HCT116 (cell line): Measurements from ENCODE around the gene LDLRAD4. TPM values are rescaled to one million over a fixed set of nuclear protein-coding genes. Genes with fewer than 3 reads are reported as not detected.

ENCODE experiments used
- ATAC-seq: fragments of 200-7000 bp; cut with Tn5 transposase; 2 replicates; pipeline ENCODE4 v1.9.1; 2020; ENCODE audit warnings: mild to moderate bottlenecking, moderate library complexity
- BruUV-seq: library from RNA; stranded (reverse); fragments of 400-500 nt; replicated peaks from 2 replicates; lab custom pipeline; 2021; lab: Mats Ljungman, UMichigan
- CTCF ChIA-PET: fragments of 300-600 bp; sonication (Branson Sonifier 250); formaldehyde crosslinking; loops from one replicate; lab custom pipeline; 2021; ENCODE audit warnings: antibody characterized with exemption; lab: Charles Lee
- POLR2A ChIA-PET: fragments of 300-600, 350-600 bp; sonication (Branson Sonifier 250); formaldehyde crosslinking; loops from one replicate; lab custom pipeline; 2021; ENCODE audit warnings: antibody characterized with exemption; lab: Charles Lee
- RAD21 ChIA-PET, 2 experiments: fragments of 300-600 bp; sonication (Branson Sonifier 250); formaldehyde crosslinking; loops; one replicate each; lab custom pipeline; 2023; ENCODE audit warnings: low total read pairs in 2 of 2; ENCODE audit not compliant: uncharacterized antibody in 2 of 2, unreplicated experiment in 2 of 2, low non-redundant PET in 1 of 2; lab: Charles Lee
- DNase-seq: peaks from one replicate; pipeline ENCODE4 v3.0.0-alpha.2; 2010; ENCODE audit warnings: low read depth, low spot score
- H2AFZ ChIP-seq: fragments of 200-600 bp; shearing (Covaris generic), sonication (generic); 2 replicates; pipeline ENCODE4 v1.6.1; 2017; ENCODE audit warnings: low read depth, mixed run types, mixed read lengths, antibody characterized with exemption, low read length; ENCODE audit not compliant: poor library complexity, severe bottlenecking
- H3K27ac ChIP-seq: 2 replicates; pipeline ENCODE4 v1.5.1; 2012; ENCODE audit warnings: low read depth, low read length
- H3K27me3 ChIP-seq: fragments of 200-600 bp; sonication (generic); 2 replicates; pipeline ENCODE4 v1.6.1; 2016; ENCODE audit warnings: mixed run types, low read length, mixed read lengths; ENCODE audit not compliant: insufficient read depth
- H3K36me3 ChIP-seq, 2 experiments: fragments of 200-500 bp in 1 of 2; fragments of 200-600 bp in 1 of 2; sonication (Bioruptor generic) in 1 of 2; sonication (generic) in 1 of 2; 2 replicates each; pipeline versions ENCODE4 v1.5.1 to v1.6.1; 2014 to 2016; ENCODE audit warnings: low read length in 2 of 2, inconsistent platforms in 1 of 2, mixed read lengths in 1 of 2, mixed run types in 1 of 2; ENCODE audit not compliant: insufficient read depth in 2 of 2, control insufficient read depth in 1 of 2
- H3K4me1 ChIP-seq, 2 experiments: fragments of 200-600 bp in 1 of 2; sonication (generic) in 1 of 2; 2 replicates each; pipeline versions ENCODE4 v1.5.1 to v1.6.1; 2012 to 2017; ENCODE audit warnings: low read length in 2 of 2, inconsistent platforms in 1 of 2, mild to moderate bottlenecking in 1 of 2, mixed read lengths in 1 of 2, mixed run types in 1 of 2, moderate library complexity in 1 of 2; ENCODE audit not compliant: insufficient read depth in 2 of 2, control insufficient read depth in 1 of 2
- H3K4me2 ChIP-seq: fragments of 200-600 bp; sonication (generic); 2 replicates; pipeline ENCODE4 v1.6.1; 2017; ENCODE audit warnings: mixed run types, low read length, mixed read lengths
- H3K4me3 ChIP-seq, 2 experiments: fragments of 200-600 bp in 1 of 2; sonication (generic) in 1 of 2; replicated peaks in 1 of 2; 2 replicates each; pipeline ENCODE4 v1.5.1; 2011 to 2016; ENCODE audit warnings: low read length in 2 of 2, control low read depth in 1 of 2, low read depth in 1 of 2, mild to moderate bottlenecking in 1 of 2, mixed read lengths in 1 of 2, mixed run types in 1 of 2
- H3K79me2 ChIP-seq: fragments of 200-600 bp; sonication (generic); 2 replicates; pipeline ENCODE4 v1.6.1; 2017; ENCODE audit warnings: mild to moderate bottlenecking, mixed run types, low read length, moderate library complexity, mixed read lengths; ENCODE audit not compliant: insufficient read depth
- H3K9ac ChIP-seq: fragments of 200-600 bp; sonication (generic); 2 replicates; pipeline ENCODE4 v1.6.1; 2016; ENCODE audit warnings: low read length, mixed read lengths
- H3K9me2 ChIP-seq: fragments of 200-600 bp; sonication (generic), shearing (Covaris generic); 2 replicates; pipeline ENCODE4 v1.6.1; 2017; ENCODE audit warnings: mixed run types, mild to moderate bottlenecking, moderate library complexity; ENCODE audit not compliant: insufficient read depth
- H3K9me3 ChIP-seq, 2 experiments: fragments of 200-500 bp in 1 of 2; fragments of 200-600 bp in 1 of 2; sonication (Bioruptor generic) in 1 of 2; sonication (generic) in 1 of 2; 2 replicates each; pipeline ENCODE4 v1.6.1; 2014 to 2017; ENCODE audit warnings: low read length in 2 of 2, mixed read lengths in 2 of 2, inconsistent platforms in 1 of 2, low read depth in 1 of 2, mild to moderate bottlenecking in 1 of 2, mixed run types in 1 of 2, moderate library complexity in 1 of 2; ENCODE audit not compliant: control insufficient read depth in 1 of 2, insufficient read depth in 1 of 2
- H4K20me1 ChIP-seq: fragments of 200-600 bp; sonication (generic), shearing (Covaris generic); 2 replicates; pipeline ENCODE4 v1.6.1; 2017; ENCODE audit warnings: mixed run types, mild to moderate bottlenecking, moderate library complexity; ENCODE audit not compliant: insufficient read depth
- CEBPB ChIP-seq: IDR thresholded peaks from 2 replicates; pipeline ENCODE4 v1.6.1; 2012; ENCODE audit warnings: low read depth
- CTCF ChIP-seq, 3 experiments: fragments of 200-600 bp in 1 of 3; sonication (generic) in 1 of 3; IDR thresholded peaks in 2 of 3; conservative IDR thresholded peaks in 1 of 3; 2 replicates each; pipeline ENCODE4 v1.5.1; 2012 to 2017; ENCODE audit warnings: low read depth in 2 of 3, low read length in 2 of 3, antibody characterized with exemption in 1 of 3, borderline replicate concordance in 1 of 3, control low read depth in 1 of 3, mild to moderate bottlenecking in 1 of 3, mixed read lengths in 1 of 3, mixed run types in 1 of 3, moderate library complexity in 1 of 3; ENCODE audit not compliant: insufficient read depth in 1 of 3
- ELF1 ChIP-seq: IDR thresholded peaks from 2 replicates; pipeline ENCODE4 v1.6.1; 2012; ENCODE audit warnings: low read depth, borderline replicate concordance
- FOSL1 ChIP-seq: IDR thresholded peaks from 2 replicates; pipeline ENCODE4 v1.6.1; 2012; ENCODE audit warnings: low read depth
- POLR2A ChIP-seq: IDR thresholded peaks from 2 replicates; pipeline ENCODE4 v1.7.0; 2011; ENCODE audit warnings: borderline replicate concordance; ENCODE audit not compliant: insufficient read depth, insufficient read length; ENCODE audit errors: extremely low read depth
- POLR2AphosphoS5 ChIP-seq: IDR thresholded peaks from 2 replicates; pipeline ENCODE4 v1.6.1; 2011; ENCODE audit warnings: mild to moderate bottlenecking, low read depth, low read length, moderate library complexity
- REST ChIP-seq: IDR thresholded peaks from 2 replicates; pipeline ENCODE4 v1.6.1; 2012; ENCODE audit warnings: low read depth
- SP1 ChIP-seq: IDR thresholded peaks from 2 replicates; pipeline ENCODE4 v1.6.1; 2012; ENCODE audit warnings: low read depth
- SRF ChIP-seq: IDR thresholded peaks from 2 replicates; pipeline ENCODE4 v1.6.1; 2012; ENCODE audit warnings: low read depth
- ZBTB33 ChIP-seq: IDR thresholded peaks from 2 replicates; pipeline ENCODE4 v1.6.1; 2011; ENCODE audit warnings: mild to moderate bottlenecking, low read length, moderate library complexity; ENCODE audit not compliant: insufficient replicate concordance; ENCODE audit errors: extremely low read depth
- ZNF274 ChIP-seq: fragments of 200-500 bp; sonication (Bioruptor generic); IDR thresholded peaks from 2 replicates; pipeline ENCODE4 v1.6.1; 2014; ENCODE audit warnings: mild to moderate bottlenecking, low read depth, low read length, inconsistent platforms
- intact Hi-C: fragments of 100-400 bp; cut with micrococcal nuclease; formaldehyde crosslinking; loops from 2 replicates; pipeline ENCODE4 v1.10.0; 2022
- total RNA-seq: library from RNA; stranded (reverse); gene quantifications from one replicate; pipeline ENCODE4 v1.2.1, GENCODE V29; 2021; ENCODE audit not compliant: unreplicated experiment

The LDLRAD4 gene
- total RNA-seq, 1 experiment from 2014 or later: 1.2 TPM

GRCh38 chr18:13173578-13174145 lies 44.9 kb upstream of the LDLRAD4 start:
- H2AFZ ChIP-seq: no peak overlapping the region
- ATAC-seq: no peak
- no peaks in the 10 kb centered on the region for H3K36me3 ChIP-seq
- intact Hi-C loops: no loop called here
- H3K27me3 ChIP-seq: no peaks in the 10 kb centered on the region
- no peak overlapping the region for H3K9ac ChIP-seq
- no peaks in the 10 kb centered on the region for H4K20me1 ChIP-seq
- H3K4me1 ChIP-seq: no peaks in the 10 kb centered on the region
- no peak for TF ChIP-seq FOSL1
- TF ChIP-seq ZBTB33: no peak
- no peak for TF ChIP-seq SP1
- no peak for TF ChIP-seq ELF1
- TF ChIP-seq CEBPB: no peak
- TF ChIP-seq POLR2AphosphoS5: no peak
- TF ChIP-seq POLR2A: no peak
- TF ChIP-seq ZNF274: no peak
- TF ChIP-seq SRF: no peak
- no peak for TF ChIP-seq CTCF (IDR thresholded peaks at IDR 0.05 in 2 of 3, conservative IDR thresholded peaks at IDR 0.05 in 1 of 3; ENCODE audit: borderline replicate concordance in 1 of 3, insufficient read depth in 1 of 3, low read depth in 2 of 3, low read length in 2 of 3)
- no peak for TF ChIP-seq REST
- TF ChIP-seq, all 23 proteins: peak for 0
- no TSS peak for BruUV-seq
- RAD21 ChIA-PET: no interaction called here
- no peak for DNase-seq
- CTCF ChIA-PET: interaction anchor here (1.2 kb wide), 1 partner anchor 14 kb away, joined by 4 read pairs; no protein-coding TSS in a partner anchor
- Histone ChIP-seq H3K4me3 (no peak overlapping the region), H3K4me2 (no peak overlapping the region), H3K9me3 (no peaks in the 10 kb centered on the region), H3K27ac (no peak overlapping the region), H3K9me2 (no peaks in the 10 kb centered on the region), H3K79me2 (no peaks in the 10 kb centered on the region)
- POLR2A ChIA-PET: no interaction called here
